HG03521 (cell line): ENCODE measurements around the gene HIF1AN.

ENCODE experiments used
- ATAC-seq: cut with Tn5 transposase; IDR thresholded peaks from one replicate; pipeline ENCODE4 v1.9.1; 2021; ENCODE audit warnings: mild to moderate bottlenecking, moderate library complexity; ENCODE audit not compliant: unreplicated experiment

The HIF1AN gene

GRCh38 chr10:100520811-100521210 lies 14.9 kb upstream of the HIF1AN start:
- no peak for ATAC-seq

GRCh38 chr10:100522107-100522801 lies 13.5 kb upstream of the HIF1AN start:
- ATAC-seq = no peak

- no peak for ATAC-seq
These were observed 12.8 kb upstream of the HIF1AN start for GRCh38 chr10:100522945-100523344.

- no peak for ATAC-seq
These were observed 11.5 kb upstream of the HIF1AN start for GRCh38 chr10:100524206-100524605.

GRCh38 chr10:100524638-100525037 lies 11.1 kb upstream of the HIF1AN start:
- no peak for ATAC-seq

- ATAC-seq = no peak
These were observed 7.4 kb upstream of the HIF1AN start for GRCh38 chr10:100528123-100528886.

- ATAC-seq = no peak
These were observed 6.7 kb upstream of the HIF1AN start for GRCh38 chr10:100528921-100529474.

- ATAC-seq = no peak
These were observed 6.1 kb upstream of the HIF1AN start, which contains the start of gene NDUFB8 for GRCh38 chr10:100529475-100530298. TSS of gene NDUFB8 (minus strand) at chr10:100529871. CDS start at chr10:100529851, 20 bp downstream.

GRCh38 chr10:100531761-100532160 lies 4.0 kb upstream of the HIF1AN start:
- ATAC-seq = no peak

- no peak for ATAC-seq
These were observed 1.0 kb upstream of the HIF1AN start for GRCh38 chr10:100534726-100535125.

GRCh38 chr10:100535338-100535714 lies 417 bp upstream of the HIF1AN start:
- peak; percentile 4 for ATAC-seq

- no peak for ATAC-seq
These were observed 1.7 kb downstream of the HIF1AN start for GRCh38 chr10:100537475-100537874.

GRCh38 chr10:100544950-100545349 lies 9.2 kb downstream of the HIF1AN start:
- ATAC-seq = no peak

- ATAC-seq = no peak
These were observed 15.5 kb downstream of the HIF1AN start for GRCh38 chr10:100551196-100551595.

GRCh38 chr10:100551738-100552137 lies 16.0 kb downstream of the HIF1AN start:
- ATAC-seq = no peak

GRCh38 chr10:100553929-100554328 lies 18.2 kb downstream of the HIF1AN start:
- no peak for ATAC-seq

GRCh38 chr10:100554902-100555301 lies 19.2 kb downstream of the HIF1AN start:
- no peak for ATAC-seq

- no peak for ATAC-seq
These were observed 24.5 kb downstream of the HIF1AN start for GRCh38 chr10:100560248-100560647.

- ATAC-seq = no peak
These were observed 25.3 kb downstream of the HIF1AN start for GRCh38 chr10:100561005-100561404.

GRCh38 chr10:100562008-100562672 lies 26.4 kb downstream of the HIF1AN start:
- ATAC-seq = no peak
